Activated B cell treated with CpG ODN at 0.5 μM for 24 hours (primary cell): ENCODE results near the gene B3GALNT2. TPM values are rescaled to one million over a fixed set of nuclear protein-coding genes. Genes with fewer than 3 reads are reported as not detected.

Source experiments
- ATAC-seq: fragments of 200-7000 bp; cut with Tn5 transposase; one replicate; pipeline ENCODE4 v1.10.0; 2021; ENCODE audit warnings: low read depth, mild to moderate bottlenecking, moderate library complexity
- CTCF ChIA-PET: fragments of 350-600 bp; sonication (Branson Sonifier 250); formaldehyde crosslinking; loops from one replicate; lab custom pipeline; 2021; ENCODE audit warnings: antibody characterized with exemption; lab: Charles Lee
- POLR2A ChIA-PET: fragments of 350-600 bp; sonication (Branson Sonifier 250); formaldehyde crosslinking; loops from one replicate; lab custom pipeline; 2021; ENCODE audit warnings: antibody characterized with exemption; lab: Charles Lee
- DNase-seq: peaks from one replicate; pipeline ENCODE4 v3.0.0; 2022
- H3K27ac Mint-ChIP-seq: one replicate; pipeline ENCODE4 v1.8.0; 2020; ENCODE audit warnings: mixed read lengths
- H3K27me3 Mint-ChIP-seq: one replicate; pipeline ENCODE4 v1.8.0; 2021; ENCODE audit warnings: mixed read lengths
- H3K36me3 Mint-ChIP-seq: one replicate; pipeline ENCODE4 v1.8.0; 2021; ENCODE audit warnings: low read depth, mixed read lengths
- H3K4me1 Mint-ChIP-seq: one replicate; pipeline ENCODE4 v1.8.0; 2021; ENCODE audit warnings: mixed read lengths
- H3K4me3 Mint-ChIP-seq: one replicate; pipeline ENCODE4 v1.8.0; 2020; ENCODE audit warnings: mild to moderate bottlenecking, mixed read lengths
- H3K9me3 Mint-ChIP-seq: one replicate; pipeline ENCODE4 v1.8.0; 2020; ENCODE audit warnings: mixed read lengths
- CTCF ChIP-seq: fragments of 200-600 bp; IDR thresholded peaks from one replicate; pipeline ENCODE4 v1.8.0; 2022; ENCODE audit warnings: antibody characterized with exemption, mild to moderate bottlenecking
- intact Hi-C: fragments of 100-400 bp; cut with micrococcal nuclease; formaldehyde crosslinking; loops from one replicate; pipeline ENCODE4 v1.15.1; 2024
- total RNA-seq: library from RNA; stranded (reverse); gene quantifications from 2 replicates; pipeline ENCODE4 v1.2.3, GENCODE V29; 2022

The B3GALNT2 gene
- total RNA-seq, 1 donor from 2014 or later, result 9.5 TPM

- TF ChIP-seq CTCF, result no peak
- no peaks in the 10 kb centered on the region for H3K4me1 Mint-ChIP-seq
- ChIA-PET CTCF (no interaction called here), POLR2A (no interaction called here)
- intact Hi-C loops, result no loop called here
- H3K36me3 Mint-ChIP-seq, result peaks cover 22% of the 10 kb centered on the region
- H3K4me3 Mint-ChIP-seq, result no peak overlapping the region
- H3K27ac Mint-ChIP-seq, result no peak overlapping the region
- ATAC-seq (no peak), DNase-seq (no peak)
- no peaks in the 10 kb centered on the region for H3K27me3 Mint-ChIP-seq
- H3K9me3 Mint-ChIP-seq, result no peaks in the 10 kb centered on the region
Observed at GRCh38 chr1:235495030-235495429, 9.2 kb downstream of the B3GALNT2 start.

- no peak for ATAC-seq
- Mint-ChIP-seq H3K4me3 (no peak overlapping the region), H3K27ac (no peak overlapping the region), H3K4me1 (no peaks in the 10 kb centered on the region), H3K36me3 (peaks cover 24% of the 10 kb centered on the region), H3K9me3 (no peaks in the 10 kb centered on the region), H3K27me3 (no peaks in the 10 kb centered on the region)
- ChIA-PET POLR2A (no interaction called here), CTCF (no interaction called here)
- no peak for TF ChIP-seq CTCF
- intact Hi-C loops, result no loop called here
- DNase-seq, result no peak
Observed at GRCh38 chr1:235494531-235494930, 9.7 kb downstream of the B3GALNT2 start.

- no peak overlapping the region for H3K27ac Mint-ChIP-seq
- no peak for ATAC-seq
- H3K9me3 Mint-ChIP-seq, result no peaks in the 10 kb centered on the region
- TF ChIP-seq CTCF, result no peak
- peaks cover 31% of the 10 kb centered on the region for H3K36me3 Mint-ChIP-seq
- H3K27me3 Mint-ChIP-seq, result no peaks in the 10 kb centered on the region
- no peaks in the 10 kb centered on the region for H3K4me1 Mint-ChIP-seq
- DNase-seq, result no peak
- intact Hi-C loops, result no loop called here
- CTCF ChIA-PET, result no interaction called here
- POLR2A ChIA-PET, result no interaction called here
- H3K4me3 Mint-ChIP-seq, result no peak overlapping the region
Observed at GRCh38 chr1:235491644-235492043, 12.6 kb downstream of the B3GALNT2 start.

GRCh38 chr1:235486321-235486720 is 17.9 kb downstream of the B3GALNT2 start:
- Mint-ChIP-seq H3K4me1 (no peaks in the 10 kb centered on the region), H3K27ac (no peak overlapping the region), H3K9me3 (peaks cover 4% of the 10 kb centered on the region), H3K4me3 (no peak overlapping the region), H3K36me3 (peaks cover 36% of the 10 kb centered on the region), H3K27me3 (no peaks in the 10 kb centered on the region)
- DNase-seq (no peak), ATAC-seq (no peak)
- ChIA-PET POLR2A (interaction anchor here (0.7 kb wide), 1 partner anchor 37 kb away, joined by 4 read pairs; no protein-coding TSS in a partner anchor), CTCF (no interaction called here)
- TF ChIP-seq CTCF, result no peak
- intact Hi-C loops, result no loop called here

- CTCF ChIA-PET, result no interaction called here
- H3K36me3 Mint-ChIP-seq, result peaks cover 40% of the 10 kb centered on the region
- TF ChIP-seq CTCF, result no peak
Observed at GRCh38 chr1:235485558-235485957, 18.7 kb downstream of the B3GALNT2 start.

More at GRCh38 chr1:235485558-235485957, 18.7 kb downstream of the B3GALNT2 start:
- H3K27ac Mint-ChIP-seq, result no peak overlapping the region
- ATAC-seq (no peak), DNase-seq (no peak)
- H3K4me3 Mint-ChIP-seq, result no peak overlapping the region
- no peaks in the 10 kb centered on the region for H3K4me1 Mint-ChIP-seq
- H3K9me3 Mint-ChIP-seq, result peaks cover 4% of the 10 kb centered on the region
- H3K27me3 Mint-ChIP-seq, result no peaks in the 10 kb centered on the region
- intact Hi-C loops, result no loop called here
- POLR2A ChIA-PET, result no interaction called here
